Stimulated activated CD4-positive, alpha-beta T cell treated with anti-CD3 and anti-CD28 coated beads, Interleukin-1b, Interleukin-23, amount 100 ng/mL, for 24 hours (primary cell): Measurements from ENCODE around the gene FAM210B.
"Not testable (repeated sequence)": the region's sequence is repeated elsewhere in the genome, so short reads cannot be mapped to it uniquely, and the experiment has no call there.

Experiments used
- DNase-seq, 4 experiments: peaks; one replicate each; pipeline ENCODE4 v3.0.0-alpha.2; 2020; ENCODE audit warnings: low read depth in 4 of 4, low spot score in 1 of 4

The FAM210B gene

GRCh38 chr20:56358600-56359211, at the start of gene FAM210B:
TSS of gene FAM210B (plus strand) at chr20:56358974. CDS start at chr20:56359006, 32 bp downstream.
- DNase-seq, result peak; percentile 56 to 78 (median 65)

GRCh38 chr20:56316051-56316450, 42.7 kb upstream of the FAM210B start:
- DNase-seq, result no peak

GRCh38 chr20:56316483-56316882, 42.3 kb upstream of the FAM210B start:
- DNase-seq, result no peak

GRCh38 chr20:56322681-56323080, 36.1 kb upstream of the FAM210B start:
- DNase-seq, result no peak

GRCh38 chr20:56323206-56323605, 35.6 kb upstream of the FAM210B start:
- DNase-seq, result no peak

GRCh38 chr20:56323656-56324055, 35.1 kb upstream of the FAM210B start:
- DNase-seq, result no peak

- DNase-seq, result no peak
These were observed 34.0 kb upstream of the FAM210B start for GRCh38 chr20:56324806-56325205.

- no peak for DNase-seq
These were observed 29.9 kb upstream of the FAM210B start for GRCh38 chr20:56328861-56329260.

GRCh38 chr20:56336709-56337108, 22.1 kb upstream of the FAM210B start:
- DNase-seq, result not testable (repeated sequence)

GRCh38 chr20:56342783-56343182, 16.0 kb upstream of the FAM210B start:
- no peak for DNase-seq

- peak in 1 of 4 experiments; percentile 32 for DNase-seq
These were observed 14.9 kb upstream of the FAM210B start for GRCh38 chr20:56343861-56344381.

GRCh38 chr20:56345911-56346310, 12.9 kb upstream of the FAM210B start:
- no peak for DNase-seq

GRCh38 chr20:56347628-56348304, 11.0 kb upstream of the FAM210B start:
- no peak for DNase-seq

GRCh38 chr20:56348305-56348693, 10.5 kb upstream of the FAM210B start:
- DNase-seq, result no peak

- no peak for DNase-seq
These were observed 10.0 kb upstream of the FAM210B start for GRCh38 chr20:56348746-56349145.

GRCh38 chr20:56350842-56351241, 7.9 kb upstream of the FAM210B start:
- no peak for DNase-seq

GRCh38 chr20:56352345-56353055, 6.3 kb upstream of the FAM210B start:
- no peak for DNase-seq

GRCh38 chr20:56353356-56353755, 5.4 kb upstream of the FAM210B start:
- no peak for DNase-seq

- no peak for DNase-seq
These were observed 704 bp upstream of the FAM210B start for GRCh38 chr20:56358070-56358469.

- no peak for DNase-seq
These were observed 698 bp downstream of the FAM210B start for GRCh38 chr20:56359212-56360132.
